ENCODE measurements around the gene RFT1.
"Not testable (repeated sequence)": the region's sequence is repeated elsewhere in the genome, so short reads cannot be mapped to it uniquely, and the experiment has no call there.

The RFT1 gene

GRCh38 chr3:53162672-53163443 is 32.6 kb upstream of the RFT1 start:
- DNase-seq: peak; percentile 15 to 21

GRCh38 chr3:53161820-53162671 is 31.8 kb upstream of the RFT1 start:
- DNase-seq: peak; percentile 39 to 51

GRCh38 chr3:53161450-53161819 is 31.2 kb upstream of the RFT1 start:
- peak; percentile 36 to 39 for DNase-seq

- peak; percentile 77 to 81 for DNase-seq
These were observed 30.6 kb upstream of the RFT1 start, which contains the start of gene PRKCD for GRCh38 chr3:53160660-53161449. Gene PRKCD (plus strand): TSS chr3:53161209. CDS start chr3:53178423, 17,214 bp downstream.

- no peak for DNase-seq
These were observed 29.9 kb upstream of the RFT1 start for GRCh38 chr3:53160061-53160659.

GRCh38 chr3:53159156-53160060 is 29.2 kb upstream of the RFT1 start:
- no peak for DNase-seq

GRCh38 chr3:53158765-53159155 is 28.5 kb upstream of the RFT1 start:
- DNase-seq: no peak

- DNase-seq: no peak
These were observed 27.8 kb upstream of the RFT1 start for GRCh38 chr3:53157974-53158580.

- DNase-seq: no peak
These were observed 26.2 kb upstream of the RFT1 start for GRCh38 chr3:53156368-53156834.

GRCh38 chr3:53155760-53156159 is 25.5 kb upstream of the RFT1 start:
- no peak for DNase-seq

- DNase-seq: no peak
These were observed 24.6 kb upstream of the RFT1 start for GRCh38 chr3:53154881-53155285.

GRCh38 chr3:53153980-53154379 is 23.7 kb upstream of the RFT1 start:
- no peak for DNase-seq

GRCh38 chr3:53153264-53153823 is 23.1 kb upstream of the RFT1 start:
- no peak for DNase-seq

- DNase-seq: no peak
These were observed 21.8 kb upstream of the RFT1 start for GRCh38 chr3:53151870-53152660.

GRCh38 chr3:53151465-53151864 is 21.2 kb upstream of the RFT1 start:
- no peak for DNase-seq

- not testable (repeated sequence) for DNase-seq
These were observed 20.8 kb upstream of the RFT1 start for GRCh38 chr3:53151086-53151438.

GRCh38 chr3:53150247-53151085 is 20.2 kb upstream of the RFT1 start:
- no peak for DNase-seq

- no peak for DNase-seq
These were observed 19.5 kb upstream of the RFT1 start for GRCh38 chr3:53149699-53150098.

Measured in activated CD4-positive, alpha-beta T cell treated with anti-CD3 and anti-CD28 coated beads, Interleukin-2, amount 50 U/mL, for 48 hours (primary cell).